ENCODE data around the gene DNMT1. TPM values are rescaled to one million over a fixed set of nuclear protein-coding genes. Genes with fewer than 3 reads are reported as not detected.

Gene DNMT1
- total and polyA plus RNA-seq, 12 donors, result 11.8 to 36.4 (median 21.6) TPM

- DNase-seq (no peak), ATAC-seq (no peak)
- peaks cover 0 to 1% (median 0%) of the 10 kb centered on the region in 9 donors for H3K4me1 ChIP-seq
- H3K27me3 ChIP-seq, result no peaks in the 10 kb centered on the region
- TF ChIP-seq CTCF (IDR thresholded peaks at IDR 0.05), result no peak
- intact Hi-C loops (cut with DNase I), result no loop called here
- no peak overlapping the region for H3K27ac ChIP-seq
- H3K36me3 ChIP-seq, result peaks cover 3 to 100% (median 84%) of the 10 kb centered on the region in 9 donors
- no peak overlapping the region for H3K4me3 ChIP-seq
- H3K9me3 ChIP-seq, result no peaks in the 10 kb centered on the region
- WGBS, 2 donors, result 95 to 96% methylated on average over 14 of the region's 14 CpGs
Measured at GRCh38 chr19:10136936-10137335, 57.8 kb downstream of the DNMT1 start.

DNA sequence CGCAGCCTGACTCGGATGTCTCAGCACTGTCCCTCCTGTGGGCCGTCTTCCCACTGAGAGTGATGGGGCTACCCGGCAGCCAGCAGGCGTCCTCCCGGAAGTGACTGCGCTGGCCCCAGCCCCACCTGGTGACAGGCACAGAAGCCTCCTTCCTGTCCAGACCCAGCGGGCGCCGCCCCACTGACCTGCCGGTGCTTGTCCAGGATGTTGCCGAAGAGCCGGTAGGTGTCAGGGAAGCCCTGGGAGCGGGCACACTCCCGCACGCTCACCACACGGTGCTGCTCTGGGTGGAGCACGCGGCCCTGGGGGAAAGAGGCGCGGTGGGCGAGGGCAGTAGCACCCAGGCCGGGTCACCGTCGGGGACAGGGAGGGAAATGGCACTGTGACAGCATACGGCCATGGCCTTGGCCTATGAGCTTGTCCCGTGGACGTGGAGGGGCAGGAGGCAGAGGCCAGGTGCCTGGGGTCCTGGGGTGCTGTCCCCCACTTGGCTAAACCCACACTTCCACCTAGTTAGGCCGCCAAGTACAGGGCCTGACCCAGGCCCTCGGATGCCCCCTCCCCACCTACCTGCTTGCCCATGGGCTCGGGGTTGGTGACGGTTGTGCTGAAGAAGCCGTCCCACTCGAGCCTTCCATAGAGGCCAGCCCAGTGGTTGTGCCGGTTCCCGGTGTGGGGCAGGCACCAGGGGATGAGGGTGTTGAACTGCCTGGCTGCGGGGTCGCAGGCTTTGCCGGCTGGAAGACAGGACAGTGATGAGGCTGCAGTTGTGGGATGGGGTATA lies 59.0 kb downstream of the DNMT1 start:
- H3K27ac ChIP-seq, result no peak overlapping the region
- H3K27me3 ChIP-seq, result no peaks in the 10 kb centered on the region
- intact Hi-C loops (cut with DNase I), result no loop called here
- H3K4me1 ChIP-seq, result peaks cover 0 to 5% (median 0%) of the 10 kb centered on the region in 9 donors
- ATAC-seq (peak in 1 of 8 donors; percentile 28), DNase-seq (no peak)
- H3K36me3 ChIP-seq, result peaks cover 3 to 100% (median 80%) of the 10 kb centered on the region in 9 donors
- WGBS, 2 donors, result 92 to 93% methylated on average over 39 of the region's 39 CpGs
- H3K4me3 ChIP-seq, result no peak overlapping the region
- H3K9me3 ChIP-seq, result no peaks in the 10 kb centered on the region
- no peak for TF ChIP-seq CTCF (IDR thresholded peaks at IDR 0.05)

GRCh38 chr19:10134040-10134439 lies 60.7 kb downstream of the DNMT1 start:
- ATAC-seq, result no peak
- H3K4me1 ChIP-seq, result peaks cover 0 to 5% (median 0%) of the 10 kb centered on the region in 9 donors
- H3K4me3 ChIP-seq, result no peak overlapping the region
- H3K27ac ChIP-seq, result peak overlapping the region in 1 of 10 donors; percentile 10
- no peak for TF ChIP-seq CTCF (IDR thresholded peaks at IDR 0.05)
- 90 to 91% methylated on average over 7 to 9 of the region's 9 CpGs for WGBS, 2 donors
- no peaks in the 10 kb centered on the region for H3K27me3 ChIP-seq
- no peak for DNase-seq
- H3K9me3 ChIP-seq, result no peaks in the 10 kb centered on the region
- intact Hi-C loops (cut with DNase I), result no loop called here
- H3K36me3 ChIP-seq, result peaks cover 0 to 100% (median 66%) of the 10 kb centered on the region in 9 donors

GRCh38 chr19:10133596-10133995 lies 61.2 kb downstream of the DNMT1 start:
- intact Hi-C loops (cut with DNase I), result no loop called here
- 88% methylated on average over 11 of the region's 11 CpGs for WGBS, 2 donors
- H3K4me1 ChIP-seq, result peaks cover 0 to 5% (median 0%) of the 10 kb centered on the region in 9 donors

More at GRCh38 chr19:10133596-10133995, 61.2 kb downstream of the DNMT1 start:
- Histone ChIP-seq H3K9me3 (no peaks in the 10 kb centered on the region), H3K27ac (peak overlapping the region in 1 of 10 donors; percentile 10), H3K27me3 (no peaks in the 10 kb centered on the region), H3K4me3 (no peak overlapping the region), H3K36me3 (peaks cover 0 to 100% (median 62%) of the 10 kb centered on the region in 9 donors)
- TF ChIP-seq CTCF (IDR thresholded peaks at IDR 0.05), result no peak
- DNase-seq (no peak), ATAC-seq (no peak)
